Measurements from ENCODE around the gene SLC13A2. TPM values are rescaled to one million over a fixed set of nuclear protein-coding genes. Genes with fewer than 3 reads are reported as not detected.
A peak's percentile ranks its signal among the peaks of the same experiment; 100 is the strongest.

Gene SLC13A2
- total and polyA plus RNA-seq, 10 donors = 0.03 TPM; not detected in 9

DNA sequence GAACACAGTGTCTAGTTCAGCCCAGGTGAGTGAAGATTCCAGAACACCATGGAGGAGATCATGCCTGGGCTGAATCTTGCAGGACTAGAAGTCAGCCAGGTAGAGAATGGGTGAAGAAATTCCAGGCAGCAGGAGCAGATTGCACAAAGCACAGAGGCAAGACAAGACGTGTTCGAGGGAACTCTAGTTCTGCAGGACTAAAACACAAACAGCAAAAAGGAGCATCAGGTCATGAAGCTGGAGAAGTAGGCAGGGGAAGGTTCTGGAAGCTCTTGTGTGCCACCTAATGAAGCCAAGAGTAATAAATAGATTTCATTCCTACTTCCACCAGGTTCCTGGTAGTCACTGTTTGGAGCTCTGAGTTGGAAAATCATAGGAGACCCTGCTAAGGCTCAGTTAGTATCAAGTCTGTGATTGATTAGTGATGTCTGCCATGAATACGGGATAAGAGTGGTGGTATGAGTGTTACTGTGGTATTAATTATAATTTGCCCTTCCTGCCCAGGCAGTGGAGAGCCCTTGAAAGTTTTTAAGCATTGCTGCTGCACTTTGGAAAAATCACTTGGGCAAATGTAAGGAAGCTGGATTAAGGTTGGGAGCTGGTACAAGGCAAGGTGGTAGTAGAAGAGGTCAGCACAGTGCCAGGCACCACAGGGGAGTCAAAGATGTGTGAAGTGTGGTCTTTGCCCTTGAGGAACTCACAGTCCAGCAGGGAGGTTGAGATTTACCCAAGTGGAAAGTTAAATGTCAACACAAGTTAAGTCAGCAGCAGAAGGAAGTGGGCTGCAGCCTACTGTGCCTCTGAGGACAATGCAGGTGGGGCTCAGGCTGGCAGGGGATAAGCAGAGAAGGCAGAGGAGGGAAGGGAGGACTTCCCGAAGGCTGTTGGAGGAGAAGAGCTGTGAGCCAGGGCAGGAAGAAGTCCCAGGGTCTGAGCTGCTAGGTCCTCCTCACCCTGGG lies 19.2 kb downstream of the SLC13A2 start:
- Histone ChIP-seq H3K4me1 (peaks cover 0 to 9% (median 0%) of the 10 kb centered on the region in 6 donors), H3K27ac (no peak overlapping the region), H3K36me3 (no peaks in the 10 kb centered on the region), H3K27me3 (replicated peaks in 1 of 7) (peaks cover 0 to 19% (median 0%) of the 10 kb centered on the region in 7 donors), H3K9me3 (no peaks in the 10 kb centered on the region), H3K4me3 (no peak overlapping the region)
- TF ChIP-seq, protein P1, sequence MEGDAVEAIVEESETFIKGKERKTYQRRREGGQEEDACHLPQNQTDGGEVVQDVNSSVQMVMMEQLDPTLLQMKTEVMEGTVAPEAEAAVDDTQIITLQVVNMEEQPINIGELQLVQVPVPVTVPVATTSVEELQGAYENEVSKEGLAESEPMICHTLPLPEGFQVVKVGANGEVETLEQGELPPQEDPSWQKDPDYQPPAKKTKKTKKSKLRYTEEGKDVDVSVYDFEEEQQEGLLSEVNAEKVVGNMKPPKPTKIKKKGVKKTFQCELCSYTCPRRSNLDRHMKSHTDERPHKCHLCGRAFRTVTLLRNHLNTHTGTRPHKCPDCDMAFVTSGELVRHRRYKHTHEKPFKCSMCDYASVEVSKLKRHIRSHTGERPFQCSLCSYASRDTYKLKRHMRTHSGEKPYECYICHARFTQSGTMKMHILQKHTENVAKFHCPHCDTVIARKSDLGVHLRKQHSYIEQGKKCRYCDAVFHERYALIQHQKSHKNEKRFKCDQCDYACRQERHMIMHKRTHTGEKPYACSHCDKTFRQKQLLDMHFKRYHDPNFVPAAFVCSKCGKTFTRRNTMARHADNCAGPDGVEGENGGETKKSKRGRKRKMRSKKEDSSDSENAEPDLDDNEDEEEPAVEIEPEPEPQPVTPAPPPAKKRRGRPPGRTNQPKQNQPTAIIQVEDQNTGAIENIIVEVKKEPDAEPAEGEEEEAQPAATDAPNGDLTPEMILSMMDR (IDR thresholded peaks at IDR 0.05 in 8 of 11, conservative IDR thresholded peaks at IDR 0.05 in 3 of 11) = no peak
- TF ChIP-seq POLR2A (IDR thresholded peaks at IDR 0.05) (no peak), POLR2AphosphoS5 (IDR thresholded peaks at IDR 0.05) (no peak)
- WGBS, 5 donors = 49 to 65% (median 55%) methylated on average over 4 of the region's 4 CpGs
- no peak for DNase-seq
- intact Hi-C loops (cut with DNase I; ENCODE audit: low total_unique reads) = loop anchor here (5.0 kb wide), 2 partner anchors 50 to 120 kb away; partner anchors contain the start of gene RSKR

DNA sequence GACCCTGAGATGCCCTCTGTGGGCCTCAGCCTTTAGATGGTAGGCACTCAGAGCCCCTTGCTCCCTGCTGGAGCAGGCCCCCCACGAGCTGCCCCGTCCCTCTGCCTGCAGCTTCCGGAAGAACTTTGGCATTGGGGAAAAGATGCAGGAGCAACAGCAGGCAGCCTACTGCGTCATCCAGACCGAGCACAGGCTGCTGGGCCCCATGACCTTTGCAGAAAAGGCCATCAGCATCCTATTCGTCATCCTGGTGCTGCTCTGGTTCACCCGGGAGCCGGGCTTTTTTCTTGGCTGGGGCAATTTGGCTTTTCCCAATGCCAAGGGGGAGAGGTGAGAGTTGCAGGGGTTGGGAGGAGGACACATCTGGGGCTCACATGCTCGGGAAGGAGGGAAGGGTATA lies 20.0 kb downstream of the SLC13A2 start:
- no peak for DNase-seq
- Histone ChIP-seq H3K36me3 (no peaks in the 10 kb centered on the region), H3K27ac (no peak overlapping the region), H3K4me3 (no peak overlapping the region), H3K9me3 (no peaks in the 10 kb centered on the region), H3K27me3 (replicated peaks in 1 of 7) (peaks cover 0 to 19% (median 0%) of the 10 kb centered on the region in 7 donors), H3K4me1 (peaks cover 0 to 9% (median 0%) of the 10 kb centered on the region in 6 donors)
- WGBS, 5 donors = 54 to 70% (median 66%) methylated on average over 4 to 9 of the region's 9 CpGs
- TF ChIP-seq POLR2AphosphoS5 (IDR thresholded peaks at IDR 0.05) (no peak), POLR2A (IDR thresholded peaks at IDR 0.05) (no peak)
- TF ChIP-seq, protein P1 (IDR thresholded peaks at IDR 0.05 in 8 of 11, conservative IDR thresholded peaks at IDR 0.05 in 3 of 11) = no peak
- intact Hi-C loops (cut with DNase I; ENCODE audit: low total_unique reads) = loop anchor here (5.0 kb wide), 2 partner anchors 49 to 119 kb away; partner anchors contain the start of gene RSKR

- H3K27ac ChIP-seq = no peak overlapping the region
- H3K4me3 ChIP-seq = no peak overlapping the region
- 39 to 49% (median 43%) methylated on average over 14 to 15 of the region's 15 CpGs for WGBS, 5 donors
- peaks cover 0 to 19% (median 0%) of the 10 kb centered on the region in 7 donors for H3K27me3 ChIP-seq (replicated peaks in 1 of 7)
- intact Hi-C loops (cut with DNase I; ENCODE audit: low total_unique reads) = loop anchor here (5.0 kb wide), 2 partner anchors 48 to 118 kb away; partner anchors contain the start of gene RSKR
- no peaks in the 10 kb centered on the region for H3K9me3 ChIP-seq
- H3K4me1 ChIP-seq = peaks cover 0 to 9% (median 0%) of the 10 kb centered on the region in 6 donors
- TF ChIP-seq, protein P1 (IDR thresholded peaks at IDR 0.05 in 8 of 11, conservative IDR thresholded peaks at IDR 0.05 in 3 of 11) = peak; percentile 71 to 92 (median 88)
- no peak for TF ChIP-seq POLR2AphosphoS5 (IDR thresholded peaks at IDR 0.05)
- no peaks in the 10 kb centered on the region for H3K36me3 ChIP-seq
- peak; percentile 93 for DNase-seq
Measured at GRCh38 chr17:28494445-28495188, 21.2 kb downstream of the SLC13A2 start.

Measured in spleen (tissue), 11 donors.